OCI-LY1 (cell line): ENCODE data around the gene ANLN.

Source experiments
- CTCF ChIP-seq: fragments of 200-600 bp; sonication (generic), shearing (Covaris generic); IDR thresholded peaks from 2 replicates; pipeline ENCODE4 v1.5.1; 2017; ENCODE audit warnings: mild to moderate bottlenecking, antibody characterized with exemption, low read length, moderate library complexity, mixed read lengths
- EZH2 ChIP-seq: fragments of 200-600 bp; sonication (generic), shearing (Covaris generic); IDR thresholded peaks from 2 replicates; pipeline ENCODE4 v1.8.0; 2017; ENCODE audit warnings: borderline replicate concordance, mixed run types, mild to moderate bottlenecking, antibody characterized with exemption, low read length, moderate library complexity, mixed read lengths

- TF ChIP-seq CTCF: no peak
- no peak for TF ChIP-seq EZH2
These were observed 4.2 kb downstream of the ANLN start for GRCh38 chr7:36393826-36394225.
